B cell (primary cell): ENCODE data around the gene ZIC3. TPM values are rescaled to one million over a fixed set of nuclear protein-coding genes. Genes with fewer than 3 reads are reported as not detected.

Experiments used
- ATAC-seq: fragments of 200-7000 bp; cut with Tn5 transposase; one replicate; pipeline ENCODE4 v1.10.0; 2021; ENCODE audit warnings: low read depth, mild to moderate bottlenecking, moderate number of reproducible peaks, moderate library complexity
- CTCF ChIA-PET: fragments of 350-600 bp; sonication (Branson Sonifier 250); formaldehyde crosslinking; loops from one replicate; lab custom pipeline; 2021; ENCODE audit warnings: antibody characterized with exemption, inconsistent platforms; lab: Charles Lee
- POLR2A ChIA-PET: fragments of 350-600 bp; sonication (Branson Sonifier 250); formaldehyde crosslinking; loops from one replicate; lab custom pipeline; 2021; ENCODE audit warnings: antibody characterized with exemption; lab: Charles Lee
- DNase-seq: peaks from one replicate; pipeline ENCODE4 v3.0.0; 2013
- H2AFZ ChIP-seq: 2 replicates; pipeline ENCODE4 v1.6.1; 2012; ENCODE audit warnings: mild to moderate bottlenecking, low read depth, low read length; ENCODE audit not compliant: insufficient read depth, poor library complexity, severe bottlenecking
- H3K27ac ChIP-seq, 2 donors: 1 replicate in 1 of 2; 2 replicates in 1 of 2; pipeline ENCODE4 v1.5.1; 2012 to 2013; ENCODE audit warnings: low read length in 2 of 2, mild to moderate bottlenecking in 2 of 2, moderate library complexity in 1 of 2
- H3K27me3 ChIP-seq, 4 experiments: fragments of 200-600 bp in 1 of 4; sonication (generic) in 1 of 4; replicated peaks in 1 of 4; 1 replicate in 2 of 4; 2 replicates in 2 of 4; pipeline versions ENCODE4 v1.6.1 to v1.7.0; 2013 to 2016; ENCODE audit warnings: low read length in 3 of 4, mild to moderate bottlenecking in 2 of 4, mixed read lengths in 1 of 4, moderate library complexity in 1 of 4; ENCODE audit not compliant: insufficient read depth in 4 of 4, control insufficient read depth in 3 of 4; ENCODE audit errors: control extremely low read depth in 1 of 4
- H3K36me3 ChIP-seq, 2 experiments: replicated peaks in 1 of 2; 1 replicate in 1 of 2; 2 replicates in 1 of 2; pipeline versions ENCODE4 v1.6.1 to v1.7.1; 2013; ENCODE audit warnings: low read length in 1 of 2; ENCODE audit not compliant: insufficient read depth in 2 of 2, control insufficient read depth in 1 of 2; ENCODE audit errors: control extremely low read depth in 1 of 2, extremely low read depth in 1 of 2
- H3K4me1 ChIP-seq, 2 donors: fragments of 200-600 bp in 1 of 2; sonication (generic) in 1 of 2; 1 replicate in 1 of 2; 2 replicates in 1 of 2; pipeline versions ENCODE4 v1.5.1 to v1.6.1; 2013 to 2017; ENCODE audit warnings: low read length in 2 of 2; ENCODE audit not compliant: control insufficient read depth in 2 of 2, insufficient read depth in 2 of 2
- H3K4me2 ChIP-seq: replicated peaks from 2 replicates; pipeline ENCODE3; 2012; ENCODE audit warnings: mild to moderate bottlenecking, low read depth, low read length; ENCODE audit not compliant: poor library complexity, severe bottlenecking
- H3K4me3 ChIP-seq, 5 experiments: fragments of 200-600 bp in 1 of 5; sonication (generic) in 1 of 5; 1 replicate in 3 of 5; 2 replicates in 2 of 5; pipeline versions ENCODE4 v1.5.1 to v1.7.0; 2011 to 2016; ENCODE audit warnings: low read length in 4 of 5, mild to moderate bottlenecking in 4 of 5, low read depth in 2 of 5, control low read depth in 1 of 5, moderate library complexity in 1 of 5; ENCODE audit not compliant: insufficient read depth in 1 of 5; ENCODE audit errors: control extremely low read depth in 1 of 5, extremely low read depth in 1 of 5
- H3K79me2 ChIP-seq: fragments of 200-600 bp; sonication (generic); one replicate; pipeline ENCODE4 v1.6.0; 2016; ENCODE audit warnings: low read length; ENCODE audit not compliant: control insufficient read depth, insufficient read depth
- H3K9ac ChIP-seq: fragments of 200-600 bp; sonication (generic); 2 replicates; pipeline ENCODE4 v1.6.1; 2017; ENCODE audit warnings: mild to moderate bottlenecking, low read length, moderate library complexity
- H3K9me3 ChIP-seq, 3 donors: one replicate each; pipeline versions ENCODE4 v1.6.1 to v1.7.1; 2013; ENCODE audit warnings: low read length in 2 of 3; ENCODE audit not compliant: control insufficient read depth in 2 of 3, insufficient read depth in 1 of 3; ENCODE audit errors: control extremely low read depth in 1 of 3
- H4K20me1 ChIP-seq: 2 replicates; pipeline ENCODE4 v1.6.0; 2012; ENCODE audit warnings: mild to moderate bottlenecking, low read length; ENCODE audit not compliant: insufficient read depth, control insufficient read depth, poor library complexity, severe bottlenecking
- H3K27ac Mint-ChIP-seq: one replicate; pipeline ENCODE4 v1.8.0; 2021; ENCODE audit warnings: mixed read lengths
- H3K27me3 Mint-ChIP-seq: one replicate; pipeline ENCODE4 v1.8.0; 2021; ENCODE audit warnings: mixed read lengths
- H3K4me1 Mint-ChIP-seq: one replicate; pipeline ENCODE4 v1.8.0; 2021; ENCODE audit warnings: mixed read lengths
- H3K4me3 Mint-ChIP-seq: one replicate; pipeline ENCODE4 v1.8.0; 2021; ENCODE audit warnings: mixed read lengths
- H3K9me3 Mint-ChIP-seq: one replicate; pipeline ENCODE4 v1.8.0; 2022; ENCODE audit warnings: mixed read lengths; ENCODE audit not compliant: insufficient read depth
- EZH2 ChIP-seq: IDR thresholded peaks from 2 replicates; pipeline ENCODE4 v1.6.1; 2012; ENCODE audit warnings: borderline replicate concordance, low read depth, mild to moderate bottlenecking, moderate library complexity, low read length; ENCODE audit not compliant: insufficient read depth, poor library complexity, severe bottlenecking
- WGBS: methylation state at CpG from one replicate; pipeline ENCODE4 v1.1.5; 2013; ENCODE audit warnings: missing lambda C conversion rate; ENCODE audit not compliant: insufficient coverage; 5-methylcytosine and 5-hydroxymethylcytosine counted together
- intact Hi-C: fragments of 100-400 bp; cut with micrococcal nuclease; formaldehyde crosslinking; loops from one replicate; pipeline ENCODE4 v1.10.0; 2022
- polyA plus RNA-seq: library from polyadenylated mRNA; depleted of rRNA; stranded (reverse); fragments of >200 nt; gene quantifications from 2 replicates; pipeline ENCODE4 v1.2.3, GENCODE V29; 2012
- total RNA-seq, 2 donors: library from RNA; stranded (reverse); fragments of 120-200 nt in 1 of 2; gene quantifications; 1 replicate in 1 of 2; 2 replicates in 1 of 2; pipeline versions ENCODE4 v1.2.3 to v1.2.4, GENCODE V29; 2013 to 2022
- TF ChIP-seq, protein P1 (sequence below): fragments of 200-600 bp; IDR thresholded peaks from one replicate; pipeline ENCODE4 v1.8.0; 2022; ENCODE audit warnings: antibody characterized with exemption, mild to moderate bottlenecking

ZIC3 gene
- total and polyA plus RNA-seq, 2 donors (not counting 1 experiment from before 2014, with no cell fraction given) = not detected

DNA sequence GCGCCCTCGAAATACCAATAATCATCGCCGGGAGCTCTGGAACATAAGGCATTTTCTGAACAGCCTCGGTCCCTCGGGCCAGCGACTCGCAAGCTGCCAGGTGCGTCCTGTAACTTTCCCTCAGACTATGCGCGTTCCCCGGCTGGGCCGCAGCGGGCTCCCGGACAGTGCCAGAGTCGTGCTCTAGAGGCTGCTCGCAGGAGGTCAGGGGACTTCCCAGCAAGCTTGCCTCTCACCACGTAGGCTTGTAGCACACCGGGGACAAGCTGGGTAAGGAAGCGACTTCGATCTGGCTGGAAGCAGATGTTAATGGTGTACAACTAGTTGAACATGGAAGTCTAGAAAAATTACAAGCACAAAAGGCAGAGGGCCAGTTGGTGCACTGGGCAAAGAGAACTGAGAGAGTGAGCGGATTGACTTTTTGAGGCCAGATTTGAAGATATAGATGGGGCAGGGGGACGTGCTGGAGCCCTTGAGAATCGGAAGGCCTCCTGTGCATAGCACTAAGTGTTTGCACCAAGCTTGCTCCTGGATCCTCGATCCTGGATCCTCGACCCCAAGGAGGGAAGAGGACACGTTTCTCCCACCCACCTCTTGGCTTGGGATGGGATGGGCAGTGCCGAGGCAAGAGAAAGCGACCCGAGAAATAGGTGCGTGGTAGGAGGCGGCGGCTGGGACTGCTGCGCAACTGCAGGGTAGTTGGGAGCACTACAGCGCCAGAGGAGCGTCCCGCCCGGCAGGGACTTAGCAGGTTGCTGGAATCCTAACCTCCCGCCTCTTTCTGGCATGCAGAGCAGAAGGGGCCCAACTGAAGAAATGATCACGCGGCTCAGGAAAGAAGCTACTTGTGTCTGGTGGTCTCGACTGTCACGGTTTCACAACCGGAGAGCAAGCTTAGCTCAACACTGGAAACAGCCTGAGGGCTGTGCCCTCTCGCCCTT, 19.9 kb upstream of the ZIC3 start:
- no peak overlapping the region for H3K27ac ChIP-seq
- H2AFZ ChIP-seq = no peak overlapping the region
- ChIA-PET POLR2A (no interaction called here), CTCF (no interaction called here)
- no peaks in the 10 kb centered on the region for H4K20me1 ChIP-seq
- Mint-ChIP-seq H3K27me3 (peaks cover 23% of the 10 kb centered on the region), H3K4me1 (no peaks in the 10 kb centered on the region), H3K4me3 (no peak overlapping the region), H3K9me3 (no peaks in the 10 kb centered on the region), H3K27ac (no peak overlapping the region)
- H3K79me2 ChIP-seq = no peaks in the 10 kb centered on the region
- no peak overlapping the region for H3K4me3 ChIP-seq
- H3K9me3 ChIP-seq = peaks cover 0 to 8% (median 0%) of the 10 kb centered on the region in 3 donors
- peaks cover 0 to 13% (median 1%) of the 10 kb centered on the region in 4 experiments for H3K27me3 ChIP-seq
- no peaks in the 10 kb centered on the region for H3K4me1 ChIP-seq
- no peak overlapping the region for H3K4me2 ChIP-seq
- 24% methylated on average over 31 of the region's 45 CpGs for WGBS
- intact Hi-C loops = no loop called here
- H3K9ac ChIP-seq = no peak overlapping the region
- no peak for TF ChIP-seq EZH2
- TF ChIP-seq, protein P1, sequence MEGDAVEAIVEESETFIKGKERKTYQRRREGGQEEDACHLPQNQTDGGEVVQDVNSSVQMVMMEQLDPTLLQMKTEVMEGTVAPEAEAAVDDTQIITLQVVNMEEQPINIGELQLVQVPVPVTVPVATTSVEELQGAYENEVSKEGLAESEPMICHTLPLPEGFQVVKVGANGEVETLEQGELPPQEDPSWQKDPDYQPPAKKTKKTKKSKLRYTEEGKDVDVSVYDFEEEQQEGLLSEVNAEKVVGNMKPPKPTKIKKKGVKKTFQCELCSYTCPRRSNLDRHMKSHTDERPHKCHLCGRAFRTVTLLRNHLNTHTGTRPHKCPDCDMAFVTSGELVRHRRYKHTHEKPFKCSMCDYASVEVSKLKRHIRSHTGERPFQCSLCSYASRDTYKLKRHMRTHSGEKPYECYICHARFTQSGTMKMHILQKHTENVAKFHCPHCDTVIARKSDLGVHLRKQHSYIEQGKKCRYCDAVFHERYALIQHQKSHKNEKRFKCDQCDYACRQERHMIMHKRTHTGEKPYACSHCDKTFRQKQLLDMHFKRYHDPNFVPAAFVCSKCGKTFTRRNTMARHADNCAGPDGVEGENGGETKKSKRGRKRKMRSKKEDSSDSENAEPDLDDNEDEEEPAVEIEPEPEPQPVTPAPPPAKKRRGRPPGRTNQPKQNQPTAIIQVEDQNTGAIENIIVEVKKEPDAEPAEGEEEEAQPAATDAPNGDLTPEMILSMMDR = no peak
- no peak for DNase-seq
- H3K36me3 ChIP-seq = no peaks in the 10 kb centered on the region
- ATAC-seq = no peak

DNA sequence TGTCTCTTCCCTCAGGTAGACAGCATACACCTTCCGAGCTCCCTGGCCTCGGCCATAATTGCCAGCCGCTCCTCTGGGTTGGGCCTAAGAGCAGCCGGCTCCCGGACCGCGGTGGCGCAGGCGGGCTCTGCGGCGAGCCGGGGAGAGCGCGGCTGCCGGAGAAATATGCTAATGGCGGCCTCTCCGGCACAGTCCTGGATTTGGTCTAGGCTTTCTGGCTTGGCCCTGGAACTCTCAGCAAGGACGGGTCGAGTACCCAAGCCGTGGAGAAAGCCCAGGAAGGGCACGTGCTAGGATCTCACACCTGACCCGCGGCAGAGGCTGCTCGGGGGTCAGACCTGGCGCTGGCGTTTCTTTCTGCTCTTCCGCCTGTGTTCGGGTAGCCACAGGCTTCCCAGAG, 18.6 kb upstream of the ZIC3 start:
- peaks cover 0 to 13% (median 1%) of the 10 kb centered on the region in 4 experiments for H3K27me3 ChIP-seq
- TF ChIP-seq, protein P1 = no peak
- TF ChIP-seq EZH2 = no peak
- H3K4me3 ChIP-seq = no peak overlapping the region
- no peaks in the 10 kb centered on the region for H3K9me3 Mint-ChIP-seq
- intact Hi-C loops = no loop called here
- ATAC-seq = no peak
- 12% methylated on average over 27 of the region's 28 CpGs for WGBS
- H3K79me2 ChIP-seq = no peaks in the 10 kb centered on the region
- H3K27ac ChIP-seq = no peak overlapping the region
- H3K4me2 ChIP-seq = no peak overlapping the region
- ChIA-PET CTCF (no interaction called here), POLR2A (no interaction called here)
- no peaks in the 10 kb centered on the region for H3K4me1 Mint-ChIP-seq
- H4K20me1 ChIP-seq = no peaks in the 10 kb centered on the region
- no peaks in the 10 kb centered on the region for H3K4me1 ChIP-seq
- no peak overlapping the region for H2AFZ ChIP-seq
- H3K27ac Mint-ChIP-seq = no peak overlapping the region
- DNase-seq = no peak
- no peak overlapping the region for H3K4me3 Mint-ChIP-seq
- no peak overlapping the region for H3K9ac ChIP-seq
- H3K36me3 ChIP-seq = no peaks in the 10 kb centered on the region
- H3K9me3 ChIP-seq = peaks cover 0 to 8% (median 0%) of the 10 kb centered on the region in 3 donors
- H3K27me3 Mint-ChIP-seq = peaks cover 28% of the 10 kb centered on the region
